HepG2 (cell line): ENCODE measurements around the gene MAP1B. TPM values are rescaled to one million over a fixed set of nuclear protein-coding genes. Genes with fewer than 3 reads are reported as not detected.

Source experiments
- ATAC-seq: fragments of 200-7000 bp; cut with Tn5 transposase; 3 replicates; pipeline ENCODE4 v1.9.1; 2020; ENCODE audit warnings: mild to moderate bottlenecking, moderate library complexity
- BruUV-seq: library from RNA; stranded (reverse); fragments of 400-500 nt; replicated peaks from 2 replicates; lab custom pipeline; 2021; lab: Mats Ljungman, UMichigan
- CTCF ChIA-PET: fragments of 300-600 bp; formaldehyde crosslinking; extraction: SDS; loops from one replicate; lab custom pipeline; 2021; ENCODE audit warnings: low total read pairs, inconsistent platforms, low intra/inter-chr PET ratio; lab: Yijun Ruan, JAX
- POLR2A ChIA-PET: fragments of 350-600 bp; sonication (Branson Sonifier 250); formaldehyde crosslinking; loops from one replicate; lab custom pipeline; 2020; ENCODE audit warnings: antibody characterized with exemption, inconsistent platforms; lab: Yijun Ruan, JAX
- DNase-seq: peaks from one replicate; pipeline ENCODE4 v3.0.0-alpha.2; 2015; ENCODE audit warnings: low spot score
- FAIRE-seq: peaks from 3 replicates; lab custom pipeline; 2011; peaks lifted over from hg19 to GRCh38; lab: Jason Lieb, UNC
- H2AFZ ChIP-seq: one replicate; pipeline ENCODE4 v1.6.1; 2011; ENCODE audit warnings: low read length, inconsistent platforms
- H3K27ac ChIP-seq: fragments of 300-600 bp; 3 replicates; pipeline ENCODE4 v1.8.0; 2011; ENCODE audit warnings: mixed run types, mild to moderate bottlenecking, mixed read lengths, low read length, inconsistent platforms; ENCODE audit not compliant: insufficient read depth; ENCODE audit errors: extremely low read length
- H3K27me3 ChIP-seq, 2 experiments: fragments of 200-600 bp in 1 of 2; 2 replicates in 1 of 2; 3 replicates in 1 of 2; pipeline versions ENCODE4 v1.6.0 to v1.8.0; 2011; ENCODE audit warnings: low read length in 2 of 2, mild to moderate bottlenecking in 2 of 2, moderate library complexity in 2 of 2, inconsistent platforms in 1 of 2; ENCODE audit not compliant: insufficient read depth in 2 of 2, control insufficient read depth in 1 of 2
- H3K36me3 ChIP-seq, 2 experiments: fragments of 200-600 bp in 1 of 2; replicated peaks in 1 of 2; 2 replicates in 1 of 2; 3 replicates in 1 of 2; pipeline versions ENCODE4 v1.5.1 to v1.8.0; 2011; ENCODE audit warnings: low read length in 2 of 2, inconsistent platforms in 1 of 2; ENCODE audit not compliant: insufficient read depth in 2 of 2, control insufficient read depth in 1 of 2
- H3K4me1 ChIP-seq: 2 replicates; pipeline ENCODE4 v1.5.1; 2012; ENCODE audit warnings: low read length, inconsistent platforms; ENCODE audit not compliant: insufficient read depth
- H3K4me2 ChIP-seq: 2 replicates; pipeline ENCODE4 v1.6.0; 2011; ENCODE audit warnings: low read depth, low read length, inconsistent platforms
- H3K4me3 ChIP-seq, 3 experiments: fragments of 200-600 bp in 1 of 3; sonication (generic), shearing (Covaris generic) in 1 of 3; replicated peaks in 1 of 3; 2 replicates each; pipeline ENCODE4 v1.5.1; 2011 to 2016; ENCODE audit warnings: low read length in 3 of 3, inconsistent platforms in 2 of 3, low read depth in 2 of 3, mild to moderate bottlenecking in 2 of 3, control low read depth in 1 of 3, mixed read lengths in 1 of 3; ENCODE audit not compliant: insufficient read depth in 1 of 3
- H3K79me2 ChIP-seq: one replicate; pipeline ENCODE4 v1.6.1; 2011; ENCODE audit warnings: low read length, inconsistent platforms; ENCODE audit not compliant: insufficient read depth
- H3K9ac ChIP-seq: 2 replicates; pipeline ENCODE4 v1.6.0; 2011; ENCODE audit warnings: mild to moderate bottlenecking, low read depth, low read length, inconsistent platforms; ENCODE audit not compliant: insufficient read depth
- H3K9me3 ChIP-seq: 2 replicates; pipeline ENCODE4 v1.5.1; 2012; ENCODE audit warnings: mild to moderate bottlenecking, low read length
- H4K20me1 ChIP-seq: 2 replicates; pipeline ENCODE4 v1.6.0; 2011; ENCODE audit warnings: inconsistent platforms, mild to moderate bottlenecking, low read length, moderate library complexity; ENCODE audit not compliant: insufficient read depth
- CBX2 ChIP-seq, 2 experiments: fragments of 200-600 bp in 1 of 2; sonication (generic); formaldehyde crosslinking in 1 of 2; IDR thresholded peaks; 2 replicates each; pipeline versions ENCODE4 v1.7.0 to v1.8.1; 2018 to 2022; ENCODE audit warnings: low read depth in 2 of 2, low read length in 1 of 2, mild to moderate bottlenecking in 1 of 2, missing genetic modification reagents in 1 of 2
- CCDC6 ChIP-seq: sonication (generic); formaldehyde crosslinking; IDR thresholded peaks from 2 replicates; pipeline ENCODE4 v1.8.1; 2022; ENCODE audit warnings: mild to moderate bottlenecking, missing genetic modification reagents, moderate library complexity
- CENPBD1 ChIP-seq: sonication (generic); formaldehyde crosslinking; IDR thresholded peaks from 2 replicates; pipeline ENCODE4 v1.8.0; 2022; ENCODE audit warnings: missing genetic modification reagents, low read depth, mild to moderate bottlenecking, borderline replicate concordance
- MLLT10 ChIP-seq: sonication (generic); formaldehyde crosslinking; IDR thresholded peaks from 2 replicates; pipeline ENCODE4 v1.4.0; 2020; ENCODE audit warnings: missing genetic modification reagents
- NFE2 ChIP-seq: sonication (generic); formaldehyde crosslinking; IDR thresholded peaks from 2 replicates; pipeline ENCODE4 v1.4.0; 2020; ENCODE audit warnings: missing genetic modification reagents
- NONO ChIP-seq, 2 experiments: fragments of 450-650 bp in 1 of 2; sonication (generic) in 1 of 2; formaldehyde crosslinking in 1 of 2; IDR thresholded peaks in 1 of 2; conservative IDR thresholded peaks in 1 of 2; 2 replicates each; pipeline versions ENCODE4 v1.6.1 to v1.8.0; 2017 to 2022; ENCODE audit warnings: mild to moderate bottlenecking in 1 of 2, missing genetic modification reagents in 1 of 2, moderate library complexity in 1 of 2
- TEF ChIP-seq: sonication (generic); formaldehyde crosslinking; IDR thresholded peaks from 2 replicates; pipeline ENCODE4 v1.5.0; 2020; ENCODE audit warnings: missing genetic modification reagents
- TOE1 ChIP-seq: sonication (generic); formaldehyde crosslinking; IDR thresholded peaks from 2 replicates; pipeline ENCODE4 v1.4.0; 2020; ENCODE audit warnings: mild to moderate bottlenecking, missing genetic modification reagents
- ZBTB21 ChIP-seq: sonication (generic); formaldehyde crosslinking; IDR thresholded peaks from 2 replicates; pipeline ENCODE4 v1.4.0; 2020; ENCODE audit warnings: missing genetic modification reagents
- ZBTB42 ChIP-seq: sonication (generic); formaldehyde crosslinking; IDR thresholded peaks from 2 replicates; pipeline ENCODE4 v1.5.0; 2020; ENCODE audit warnings: mild to moderate bottlenecking, missing genetic modification reagents
- ZKSCAN8 ChIP-seq: IDR thresholded peaks from 2 replicates; pipeline ENCODE4 v1.6.1; 2016; ENCODE audit warnings: borderline replicate concordance, missing genetic modification reagents, missing compliant biosample characterization
- ZNF343 ChIP-seq: sonication (generic); formaldehyde crosslinking; IDR thresholded peaks from 2 replicates; pipeline ENCODE4 v1.4.0; 2020; ENCODE audit warnings: mild to moderate bottlenecking, missing genetic modification reagents
- ZNF589 ChIP-seq: sonication (generic); formaldehyde crosslinking; conservative IDR thresholded peaks from 2 replicates; pipeline ENCODE4 v1.8.0; 2022; ENCODE audit warnings: mild to moderate bottlenecking, moderate library complexity, missing genetic modification reagents
- ZNF761 ChIP-seq: sonication (generic); formaldehyde crosslinking; conservative IDR thresholded peaks from 2 replicates; pipeline ENCODE4 v1.4.0; 2020; ENCODE audit warnings: mild to moderate bottlenecking, missing genetic modification reagents
- ZNF768 ChIP-seq: sonication (generic); formaldehyde crosslinking; IDR thresholded peaks from 2 replicates; pipeline ENCODE4 v1.4.0; 2020; ENCODE audit warnings: missing genetic modification reagents
- WGBS: methylation state at CpG from one replicate; pipeline ENCODE4 v1.1.6; 2017; ENCODE audit warnings: low lambda C conversion rate; 5-methylcytosine and 5-hydroxymethylcytosine counted together
- in situ Hi-C: cut with HindIII; loops from 2 replicates; pipeline ENCODE4 v1.10.0; 2017; ENCODE audit warnings: low pct_unique_long_range_greater_than_20kb; ENCODE audit not compliant: extremely low pct_ligation_motif_present
- intact Hi-C: fragments of 100-400 bp; cut with micrococcal nuclease; formaldehyde crosslinking; loops from one replicate; pipeline ENCODE4 v1.10.0; 2022; ENCODE audit not compliant: unreplicated experiment
- polyA plus RNA-seq, 8 experiments: library from polyadenylated mRNA; depleted of rRNA in 3 of 8; stranded (reverse) in 7 of 8; unstranded in 1 of 8; fragments of >200 nt; fragmentation: Illumina TruSeq in 4 of 8; extraction: Trizol in 4 of 8; gene quantifications; 2 replicates each; pipeline versions ENCODE4 v1.2.1 to v1.2.3, GENCODE V29; 2011 to 2016; ENCODE audit warnings: low read depth in 4 of 8, missing spikeins in 1 of 8, mixed read lengths in 1 of 8; ENCODE audit not compliant: insufficient read depth in 1 of 8
- total RNA-seq, 5 experiments: library from RNA; depleted of rRNA; stranded (reverse); fragments of >200 nt; fragmentation: Illumina TruSeq; extraction: Trizol; gene quantifications; 2 replicates each; pipeline ENCODE4 v1.2.3, GENCODE V29; 2016; ENCODE audit warnings: low read depth in 1 of 5
- TF ChIP-seq, protein P1 (sequence below): sonication (generic); formaldehyde crosslinking; IDR thresholded peaks from 2 replicates; pipeline ENCODE4 v1.5.0; 2020; ENCODE audit warnings: missing genetic modification reagents

Gene MAP1B
- total and polyA plus RNA-seq, 2 of the 13 experiments (the other 11 are each of a cell fraction or from before 2014, with no cell fraction given): 3.3 to 6.2 TPM

DNA sequence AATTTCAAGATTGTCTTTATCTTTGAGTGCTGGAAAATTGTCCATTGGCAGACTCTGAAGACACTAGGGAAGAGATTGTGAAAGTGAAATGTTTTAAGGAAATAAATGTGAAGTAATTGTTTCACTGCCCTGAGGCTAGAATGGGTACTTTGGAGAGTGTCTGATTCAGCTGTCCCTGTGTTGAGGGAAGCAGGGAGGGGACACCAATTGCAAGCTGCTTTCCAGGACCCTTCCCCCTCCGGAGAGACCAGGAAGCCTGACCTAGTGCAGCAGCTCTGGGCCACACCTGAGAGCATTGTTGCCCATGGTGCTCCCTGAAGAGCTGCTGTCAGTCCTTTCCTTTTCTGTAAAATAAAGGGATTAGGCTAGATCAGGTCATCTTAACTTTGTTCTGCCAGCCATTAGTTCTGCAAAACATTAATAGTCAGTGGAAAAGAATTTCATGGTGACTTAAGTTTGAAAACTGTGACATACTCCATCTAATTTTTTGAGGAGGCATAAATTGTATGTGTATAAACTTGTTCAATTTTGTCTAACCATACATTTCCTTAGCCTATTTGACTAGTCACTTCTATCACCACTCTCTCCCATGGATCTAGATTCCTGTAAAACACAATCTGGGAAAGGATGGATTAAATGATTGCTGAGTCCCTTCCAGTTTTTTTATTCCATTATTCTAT is 18.8 kb downstream of the MAP1B start:
- Histone ChIP-seq H3K27me3 (no peaks in the 10 kb centered on the region), H3K9ac (no peak overlapping the region), H4K20me1 (no peaks in the 10 kb centered on the region), H3K9me3 (no peaks in the 10 kb centered on the region), H3K36me3 (no peaks in the 10 kb centered on the region), H3K4me2 (no peak overlapping the region), H3K4me3 (no peak overlapping the region), H3K27ac (no peak overlapping the region), H2AFZ (no peak overlapping the region), H3K79me2 (no peaks in the 10 kb centered on the region), H3K4me1 (no peaks in the 10 kb centered on the region)
- intact Hi-C loops (no loop called here), in situ Hi-C loops (no loop called here)
- TF ChIP-seq, protein P1, sequence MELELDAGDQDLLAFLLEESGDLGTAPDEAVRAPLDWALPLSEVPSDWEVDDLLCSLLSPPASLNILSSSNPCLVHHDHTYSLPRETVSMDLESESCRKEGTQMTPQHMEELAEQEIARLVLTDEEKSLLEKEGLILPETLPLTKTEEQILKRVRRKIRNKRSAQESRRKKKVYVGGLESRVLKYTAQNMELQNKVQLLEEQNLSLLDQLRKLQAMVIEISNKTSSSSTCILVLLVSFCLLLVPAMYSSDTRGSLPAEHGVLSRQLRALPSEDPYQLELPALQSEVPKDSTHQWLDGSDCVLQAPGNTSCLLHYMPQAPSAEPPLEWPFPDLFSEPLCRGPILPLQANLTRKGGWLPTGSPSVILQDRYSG (CRISPR knock-in tag): no peak
- TF ChIP-seq ZNF343 (no peak), CCDC6 (CRISPR knock-in tag) (no peak), CENPBD1 (no peak), ZBTB21 (CRISPR knock-in tag) (no peak)
- CTCF ChIA-PET: no interaction called here
- no peak for DNase-seq
- WGBS: no CpG with 5 or more reads among the region's 1 CpG
- FAIRE-seq: no peak
- POLR2A ChIA-PET: no interaction called here
- BruUV-seq: no TSS peak
- ATAC-seq: no peak

GRCh38 chr5:72126796-72127195 is 19.5 kb downstream of the MAP1B start:
- no peaks in the 10 kb centered on the region for H3K4me1 ChIP-seq
- in situ Hi-C loops (no loop called here), intact Hi-C loops (no loop called here)
- WGBS: 94% methylated on average over 2 of the region's 2 CpGs
- no peaks in the 10 kb centered on the region for H3K9me3 ChIP-seq
- CTCF ChIA-PET: no interaction called here
- H3K27ac ChIP-seq: no peak overlapping the region
- H4K20me1 ChIP-seq: no peaks in the 10 kb centered on the region
- H3K4me3 ChIP-seq: no peak overlapping the region
- no peaks in the 10 kb centered on the region for H3K79me2 ChIP-seq
- FAIRE-seq (no peak), ATAC-seq (no peak), DNase-seq (no peak)
- no peaks in the 10 kb centered on the region for H3K27me3 ChIP-seq
- no peak overlapping the region for H3K9ac ChIP-seq
- H2AFZ ChIP-seq: no peak overlapping the region
- no TSS peak for BruUV-seq
- POLR2A ChIA-PET: no interaction called here
- no peak overlapping the region for H3K4me2 ChIP-seq
- H3K36me3 ChIP-seq: no peaks in the 10 kb centered on the region
- TF ChIP-seq MLLT10 (CRISPR knock-in tag) (no peak), TOE1 (CRISPR knock-in tag) (no peak), ZNF589 (CRISPR knock-in tag) (no peak), NONO (IDR thresholded peaks at IDR 0.05) (no peak), NONO (CRISPR knock-in tag; conservative IDR thresholded peaks at IDR 0.05) (no peak), ZKSCAN8 (no peak), CBX2 (IDR thresholded peaks at IDR 0.05; ENCODE audit: low read depth, low read length) (no peak), CBX2 (CRISPR knock-in tag; IDR thresholded peaks at IDR 0.05; ENCODE audit: low read depth) (no peak), ZNF761 (CRISPR knock-in tag) (no peak), TEF (no peak), NFE2 (CRISPR knock-in tag) (no peak), ZBTB42 (no peak), ZNF768 (no peak)
